Stimulated activated memory B cell treated with anti-CD40 and anti-IgM and Interleukin-4, amounts not matched to agents 10 μg/mL and 1 μg/mL and 100 μg/mL, for 72 hours (primary cell): ENCODE measurements around the gene HOOK1.
"Not testable (repeated sequence)": the region's sequence is repeated elsewhere in the genome, so short reads cannot be mapped to it uniquely, and the experiment has no call there.

Experiments used
- ATAC-seq: fragments of 150-1000 bp; cut with Tn5 transposase; 2 replicates; pipeline ENCODE4 v1.10.0; 2021
- H3K27ac Mint-ChIP-seq: one replicate; pipeline ENCODE4 v1.8.0; 2022; ENCODE audit warnings: mild to moderate bottlenecking, mixed read lengths
- H3K27me3 Mint-ChIP-seq: one replicate; pipeline ENCODE4 v1.8.0; 2022; ENCODE audit warnings: mixed read lengths
- H3K36me3 Mint-ChIP-seq: one replicate; pipeline ENCODE4 v1.8.0; 2022; ENCODE audit warnings: mixed read lengths
- H3K4me1 Mint-ChIP-seq: one replicate; pipeline ENCODE4 v1.8.0; 2022; ENCODE audit warnings: mixed read lengths
- H3K4me3 Mint-ChIP-seq: one replicate; pipeline ENCODE4 v1.8.0; 2022; ENCODE audit warnings: mild to moderate bottlenecking, moderate library complexity, mixed read lengths
- H3K9me3 Mint-ChIP-seq: one replicate; pipeline ENCODE4 v1.8.0; 2022; ENCODE audit warnings: mixed read lengths

HOOK1 gene

DNA sequence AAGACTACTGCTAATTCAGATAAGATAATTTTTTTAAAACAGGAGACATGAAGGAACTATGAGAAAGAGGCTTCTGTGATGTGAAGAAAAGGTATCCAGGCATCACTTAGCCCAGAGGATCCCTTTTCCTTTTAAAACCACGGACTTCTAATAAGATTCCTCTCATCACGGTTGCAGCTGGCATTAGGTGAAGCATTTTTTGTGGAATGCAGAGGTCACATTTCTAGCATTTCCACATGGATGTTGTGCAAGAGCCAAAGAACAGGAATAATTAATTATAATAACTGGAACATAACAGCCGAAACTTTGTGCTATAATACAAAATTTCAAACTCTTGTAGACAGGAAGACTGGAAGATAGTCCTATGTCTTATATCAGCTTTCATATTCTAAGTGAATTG is 84.2 kb downstream of the HOOK1 start:
- H3K27ac Mint-ChIP-seq: no peak overlapping the region
- no peaks in the 10 kb centered on the region for H3K27me3 Mint-ChIP-seq
- ATAC-seq: no peak
- no peaks in the 10 kb centered on the region for H3K4me1 Mint-ChIP-seq
- peaks cover 5% of the 10 kb centered on the region for H3K36me3 Mint-ChIP-seq
- no peaks in the 10 kb centered on the region for H3K9me3 Mint-ChIP-seq
- no peak overlapping the region for H3K4me3 Mint-ChIP-seq

DNA sequence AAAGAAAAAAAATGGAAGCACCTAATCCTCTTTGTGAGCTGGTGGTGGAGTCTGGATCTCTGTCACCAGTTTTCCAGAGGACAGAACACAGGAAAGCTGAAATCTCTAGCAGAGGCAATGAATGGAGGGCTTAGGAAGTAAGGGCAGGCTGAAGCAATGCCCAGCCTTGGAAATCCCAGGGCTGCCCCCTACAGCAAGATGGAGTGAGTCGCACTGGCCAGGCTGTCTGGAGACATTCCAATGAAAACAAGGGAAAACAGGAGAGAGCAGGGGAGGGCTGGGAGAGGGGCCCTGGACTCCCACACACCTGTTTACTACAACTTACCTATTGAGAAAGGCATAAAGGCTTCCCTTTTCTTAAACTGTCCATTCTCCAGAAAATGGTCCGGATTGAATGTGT is 85.9 kb downstream of the HOOK1 start:
- Mint-ChIP-seq H3K27me3 (no peaks in the 10 kb centered on the region), H3K27ac (no peak overlapping the region)

DNA sequence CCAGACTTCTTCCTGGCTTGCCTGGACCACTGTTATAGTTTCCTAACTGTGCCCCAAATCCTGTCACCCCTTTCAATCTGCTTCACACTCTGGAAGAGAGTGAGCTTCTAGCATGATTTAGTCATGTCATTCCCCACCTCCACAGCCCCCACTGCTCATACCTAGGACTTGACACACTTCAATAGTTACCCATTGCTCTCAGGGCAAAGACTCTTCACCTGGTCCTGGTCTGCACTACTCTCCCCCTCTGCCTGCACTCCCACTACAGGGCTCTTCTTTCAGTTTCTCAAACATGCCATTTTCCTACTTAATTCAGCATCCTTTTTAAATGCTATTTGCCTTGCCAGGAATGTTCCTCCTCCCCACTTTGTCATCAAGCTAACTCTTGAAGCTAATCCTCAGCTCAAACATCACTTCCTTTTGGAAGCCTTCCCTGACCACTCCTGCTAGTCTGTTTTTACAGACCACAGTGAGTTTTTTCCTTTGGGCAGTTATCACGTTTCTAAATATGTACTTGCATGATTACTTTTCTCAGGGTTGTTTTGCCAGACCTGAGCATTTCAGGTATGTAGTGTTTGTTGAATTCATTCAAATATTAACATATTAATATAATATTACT is 87.1 kb downstream of the HOOK1 start:
- peaks cover 5% of the 10 kb centered on the region for H3K36me3 Mint-ChIP-seq

More for the DNA sequence above, 85.9 kb downstream of the HOOK1 start:
- no peaks in the 10 kb centered on the region for H3K9me3 Mint-ChIP-seq
- H3K4me3 Mint-ChIP-seq: no peak overlapping the region
- ATAC-seq: no peak
- peaks cover 5% of the 10 kb centered on the region for H3K36me3 Mint-ChIP-seq
- no peaks in the 10 kb centered on the region for H3K4me1 Mint-ChIP-seq

DNA sequence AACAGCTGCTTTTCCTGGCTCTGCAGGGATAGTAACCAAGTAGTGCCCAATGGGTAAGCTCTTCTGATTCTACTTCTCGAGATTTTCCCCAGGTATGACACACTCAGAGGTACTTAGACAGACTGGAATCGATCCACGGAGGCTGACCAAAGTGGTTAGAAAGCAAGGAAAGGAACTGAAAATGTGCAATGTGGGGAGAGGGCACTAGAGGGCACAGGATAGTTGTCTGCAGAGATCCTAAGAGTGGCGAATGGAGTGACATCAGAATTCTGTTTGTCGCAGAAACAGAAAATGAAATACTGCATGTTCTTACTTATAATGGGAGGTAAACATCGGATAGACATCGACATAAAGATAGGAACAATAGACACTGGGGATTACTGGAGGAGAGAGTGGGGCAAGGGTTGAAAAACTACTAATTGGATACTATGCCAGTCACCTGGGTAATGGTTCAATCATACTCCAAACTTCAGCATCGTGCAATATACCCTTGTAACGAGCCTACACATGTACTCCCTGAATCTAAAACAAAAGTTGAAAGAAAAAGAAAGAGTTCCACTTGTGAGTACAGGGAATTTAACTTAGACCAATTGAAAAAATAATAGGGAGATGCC is 88.5 kb downstream of the HOOK1 start:
- H3K27me3 Mint-ChIP-seq: no peaks in the 10 kb centered on the region
- ATAC-seq: peak; percentile 45
- no peak overlapping the region for H3K27ac Mint-ChIP-seq
- H3K4me3 Mint-ChIP-seq: no peak overlapping the region
- peaks cover 5% of the 10 kb centered on the region for H3K36me3 Mint-ChIP-seq
- no peaks in the 10 kb centered on the region for H3K4me1 Mint-ChIP-seq
- H3K9me3 Mint-ChIP-seq: no peaks in the 10 kb centered on the region

More for the DNA sequence above, 87.1 kb downstream of the HOOK1 start:
- Mint-ChIP-seq H3K4me3 (no peak overlapping the region), H3K9me3 (no peaks in the 10 kb centered on the region), H3K4me1 (no peaks in the 10 kb centered on the region), H3K27ac (no peak overlapping the region), H3K27me3 (no peaks in the 10 kb centered on the region)
- no peak for ATAC-seq

DNA sequence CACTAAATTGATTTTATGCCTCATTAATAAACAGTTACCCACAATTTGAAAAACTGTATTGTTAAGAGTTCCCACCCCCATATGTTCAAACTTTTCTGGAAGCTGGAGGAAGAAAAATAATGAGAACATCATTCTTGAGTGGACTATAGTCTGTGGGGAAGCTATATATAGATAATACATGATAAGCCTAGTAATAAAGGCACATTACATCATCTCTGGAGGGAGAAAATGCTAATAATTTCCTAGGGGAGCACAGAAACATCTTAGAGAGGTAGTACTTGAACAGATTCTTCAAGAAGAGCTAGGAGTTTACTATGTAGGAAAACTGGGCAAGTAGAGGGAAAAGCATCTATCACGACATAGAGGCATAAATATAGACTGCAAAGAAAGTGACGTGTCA is 92.2 kb downstream of the HOOK1 start:
- no peaks in the 10 kb centered on the region for H3K27me3 Mint-ChIP-seq
- no peaks in the 10 kb centered on the region for H3K4me1 Mint-ChIP-seq
- H3K9me3 Mint-ChIP-seq: no peaks in the 10 kb centered on the region
- ATAC-seq: no peak
- no peak overlapping the region for H3K4me3 Mint-ChIP-seq
- H3K36me3 Mint-ChIP-seq: no peaks in the 10 kb centered on the region
- H3K27ac Mint-ChIP-seq: no peak overlapping the region

DNA sequence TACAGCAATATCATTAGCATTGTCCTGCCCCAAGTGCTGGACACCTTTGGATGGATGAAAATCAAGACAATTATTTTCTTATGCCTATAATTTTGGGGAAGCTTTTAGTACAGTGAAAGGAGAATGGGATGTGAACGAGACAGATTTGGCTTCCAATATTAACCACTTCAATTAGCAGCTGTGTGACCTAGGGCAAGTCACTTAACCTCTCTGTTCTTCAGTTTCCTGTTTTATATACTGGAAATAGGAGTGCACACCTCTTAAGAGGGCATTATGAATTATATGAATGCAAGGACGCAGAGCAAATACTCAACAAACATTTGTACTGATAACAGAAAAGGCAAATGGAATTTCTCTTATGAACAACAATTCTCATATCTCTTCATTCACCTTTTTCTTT is 93.3 kb downstream of the HOOK1 start:
- Mint-ChIP-seq H3K27me3 (no peaks in the 10 kb centered on the region), H3K9me3 (no peaks in the 10 kb centered on the region), H3K27ac (no peak overlapping the region), H3K36me3 (no peaks in the 10 kb centered on the region), H3K4me3 (no peak overlapping the region), H3K4me1 (no peaks in the 10 kb centered on the region)
- no peak for ATAC-seq

DNA sequence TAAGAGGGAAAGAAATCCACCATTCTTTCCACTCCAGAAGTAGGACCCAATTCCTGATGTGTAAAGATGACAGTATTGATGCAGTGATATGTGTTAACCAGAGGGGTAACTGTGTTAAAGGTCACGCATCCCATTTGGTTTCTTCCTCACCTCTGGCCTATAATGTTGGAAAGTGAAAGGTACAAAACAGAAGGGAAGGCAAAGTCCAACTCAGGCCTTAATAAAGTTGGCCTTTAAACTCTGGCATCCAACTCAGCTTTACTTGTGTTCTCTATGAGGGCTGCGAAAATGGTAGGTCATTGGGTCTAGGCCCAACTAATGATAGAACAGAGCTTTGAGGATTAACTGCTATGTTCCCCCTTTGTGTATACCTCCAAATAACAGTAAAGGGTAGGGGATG is 93.9 kb downstream of the HOOK1 start:
- H3K4me3 Mint-ChIP-seq: no peak overlapping the region
- ATAC-seq: no peak
- H3K27ac Mint-ChIP-seq: no peak overlapping the region
- no peaks in the 10 kb centered on the region for H3K27me3 Mint-ChIP-seq
- no peaks in the 10 kb centered on the region for H3K4me1 Mint-ChIP-seq
- H3K36me3 Mint-ChIP-seq: no peaks in the 10 kb centered on the region
- no peaks in the 10 kb centered on the region for H3K9me3 Mint-ChIP-seq

DNA sequence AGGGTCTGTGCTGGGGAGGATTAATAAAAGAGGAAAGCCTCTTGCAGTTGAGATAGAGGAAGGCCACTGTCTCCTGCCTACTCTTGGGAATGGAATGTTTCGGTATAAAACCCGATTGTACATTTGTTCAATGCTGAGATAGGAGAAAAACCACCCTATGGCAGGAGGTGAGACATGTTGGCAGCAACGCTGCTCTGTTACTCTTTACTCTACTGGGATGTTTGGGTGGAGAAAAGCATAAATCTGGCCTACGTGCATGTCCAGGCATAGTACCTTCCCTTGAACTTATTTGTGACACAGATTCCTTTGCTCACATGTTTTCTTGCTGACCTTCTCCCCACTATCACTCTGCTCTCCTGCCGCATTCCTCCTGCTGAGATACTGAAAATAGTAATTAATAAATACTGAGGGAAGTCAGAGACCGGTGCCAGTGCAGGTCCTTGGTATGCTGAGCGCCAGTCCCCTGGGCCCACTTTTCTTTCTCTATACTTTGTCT is 100.1 kb downstream of the HOOK1 start:
- not testable (repeated sequence) for H3K36me3 Mint-ChIP-seq, ATAC-seq, H3K9me3 Mint-ChIP-seq, H3K4me3 Mint-ChIP-seq, H3K27ac Mint-ChIP-seq, H3K4me1 Mint-ChIP-seq, H3K27me3 Mint-ChIP-seq

DNA sequence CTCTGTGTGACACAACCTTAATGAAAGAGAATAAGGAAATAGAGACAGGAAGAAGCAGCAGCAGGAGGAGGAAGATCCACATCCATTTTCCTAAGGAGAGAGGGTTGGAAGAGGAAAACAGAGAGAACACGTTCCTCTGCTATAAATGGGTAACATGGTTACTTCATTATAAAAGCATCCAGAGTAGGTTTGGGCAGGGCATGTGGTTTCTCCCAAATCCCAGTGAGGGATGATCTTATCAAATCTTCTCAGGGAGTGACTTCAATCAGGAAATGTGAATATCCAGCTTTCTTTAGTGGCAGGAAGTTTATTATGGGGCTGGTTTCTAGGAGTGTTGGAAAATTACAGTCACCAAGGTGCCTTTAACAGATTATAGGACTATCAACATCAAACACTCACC is 100.8 kb downstream of the HOOK1 start:
- no peak for ATAC-seq
- Mint-ChIP-seq H3K27ac (no peak overlapping the region), H3K27me3 (no peaks in the 10 kb centered on the region), H3K4me3 (no peak overlapping the region), H3K9me3 (no peaks in the 10 kb centered on the region), H3K4me1 (no peaks in the 10 kb centered on the region), H3K36me3 (no peaks in the 10 kb centered on the region)

DNA sequence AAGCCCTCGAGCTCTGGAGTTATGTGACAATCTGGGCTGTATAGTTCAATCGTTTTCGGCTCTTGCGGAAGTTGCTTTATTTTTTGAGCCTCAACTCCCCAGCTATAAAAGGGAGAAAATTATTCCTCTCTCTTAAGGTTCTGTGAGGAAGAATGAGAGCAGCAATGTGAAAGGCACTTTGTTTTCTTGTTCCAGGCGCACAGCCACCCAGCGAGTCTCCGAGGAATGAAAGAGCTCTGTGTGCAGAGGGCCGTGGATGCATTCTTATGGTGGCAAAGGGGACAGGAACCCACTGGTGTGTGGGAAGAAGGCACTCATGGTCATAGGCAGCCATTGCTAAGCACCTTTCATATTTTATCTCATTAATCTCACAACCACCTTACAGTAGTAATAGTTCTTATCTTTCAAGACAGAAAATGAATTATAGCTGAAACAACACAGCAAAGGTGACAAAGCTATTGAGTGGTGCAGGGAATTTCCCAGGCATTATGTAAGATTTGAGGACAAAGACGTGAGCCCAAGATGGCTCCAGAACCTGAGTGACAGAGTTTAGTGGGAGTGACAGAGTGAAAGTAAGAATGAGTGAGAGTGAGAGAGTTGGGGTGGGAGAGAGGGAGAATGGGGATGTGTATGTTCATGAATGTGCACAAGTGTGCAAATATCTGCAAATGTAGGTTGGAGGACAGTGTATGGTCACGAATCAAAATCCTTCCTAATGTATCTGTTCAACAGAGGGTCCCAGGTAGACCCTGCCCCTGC is 102.5 kb downstream of the HOOK1 start:
- no peaks in the 10 kb centered on the region for H3K27me3 Mint-ChIP-seq
- no peaks in the 10 kb centered on the region for H3K4me1 Mint-ChIP-seq
- ATAC-seq: no peak
- no peak overlapping the region for H3K27ac Mint-ChIP-seq
- no peak overlapping the region for H3K4me3 Mint-ChIP-seq
- no peaks in the 10 kb centered on the region for H3K9me3 Mint-ChIP-seq
- no peaks in the 10 kb centered on the region for H3K36me3 Mint-ChIP-seq

DNA sequence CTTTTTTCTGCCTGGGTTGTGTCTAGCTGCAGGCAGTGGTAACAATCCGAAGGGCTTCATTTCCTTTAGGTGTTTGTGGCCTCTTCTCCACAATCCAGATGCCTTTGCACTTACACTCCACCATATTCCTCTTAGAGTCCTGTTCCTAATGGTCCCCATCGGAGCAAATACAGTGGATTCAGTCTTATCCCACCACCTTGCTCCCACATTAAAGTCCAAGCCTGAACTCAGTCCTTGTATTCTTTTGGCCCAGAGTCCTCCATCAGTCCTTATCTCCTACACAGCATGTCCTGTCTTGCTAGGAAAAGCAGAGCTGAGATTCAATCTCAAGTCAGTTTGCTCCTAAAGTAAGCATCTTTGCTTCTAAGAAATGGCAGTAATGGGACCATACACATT is 103.0 kb downstream of the HOOK1 start:
- H3K36me3 Mint-ChIP-seq: no peaks in the 10 kb centered on the region
- ATAC-seq: no peak
- no peaks in the 10 kb centered on the region for H3K9me3 Mint-ChIP-seq
- no peaks in the 10 kb centered on the region for H3K4me1 Mint-ChIP-seq
- no peak overlapping the region for H3K4me3 Mint-ChIP-seq
- no peaks in the 10 kb centered on the region for H3K27me3 Mint-ChIP-seq
- no peak overlapping the region for H3K27ac Mint-ChIP-seq

DNA sequence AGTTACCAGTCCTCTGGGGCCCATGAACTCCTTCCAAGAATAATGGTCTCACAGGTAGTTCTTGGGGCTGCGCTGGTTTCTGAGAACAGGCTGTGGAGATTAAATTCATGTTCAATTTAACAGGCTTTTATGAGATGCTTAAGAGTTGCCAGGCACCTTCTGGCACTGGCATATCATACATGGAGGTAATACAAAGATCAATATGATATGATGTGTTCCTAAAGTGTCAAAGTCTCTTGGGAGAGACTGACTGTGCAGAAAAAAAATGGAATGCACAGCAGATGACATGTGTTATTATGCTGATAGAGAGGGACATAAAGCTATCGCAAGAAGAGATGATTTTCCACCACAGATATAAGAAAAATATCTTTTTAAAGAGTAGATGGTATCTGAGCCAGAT is 105.0 kb downstream of the HOOK1 start:
- Mint-ChIP-seq H3K27ac (no peak overlapping the region), H3K9me3 (peaks cover 6% of the 10 kb centered on the region), H3K27me3 (no peaks in the 10 kb centered on the region), H3K4me1 (no peaks in the 10 kb centered on the region), H3K36me3 (peaks cover 6% of the 10 kb centered on the region), H3K4me3 (no peak overlapping the region)
- no peak for ATAC-seq

DNA sequence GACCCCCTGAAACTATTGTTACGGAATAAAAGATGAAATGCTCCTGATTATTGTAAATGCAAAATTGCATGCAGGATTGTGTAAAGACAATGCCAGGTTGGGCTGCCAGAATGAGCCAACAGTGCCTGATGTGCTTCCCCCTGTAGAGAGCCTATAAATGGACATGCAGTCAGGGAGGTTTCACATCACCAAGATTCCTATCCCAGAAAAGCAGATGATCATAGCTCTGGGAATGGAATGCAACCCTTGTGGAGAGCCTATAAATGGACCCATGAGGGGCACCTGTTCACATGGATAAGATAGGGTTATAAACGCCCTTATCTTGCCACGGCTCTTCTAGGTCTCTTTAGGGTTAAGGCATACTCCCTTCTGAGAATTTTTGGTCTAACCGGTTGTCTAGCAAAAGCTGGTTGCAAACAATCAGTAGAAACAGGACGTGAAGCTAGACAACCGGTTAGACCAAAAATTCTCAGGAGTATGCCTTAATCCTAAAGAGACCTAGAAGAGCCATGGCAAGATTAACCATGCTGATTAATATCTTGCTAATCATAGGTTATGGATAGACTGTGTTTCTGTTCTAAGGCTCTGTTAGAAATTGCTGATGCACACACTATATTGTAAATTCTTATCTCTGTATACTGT is 106.6 kb downstream of the HOOK1 start:
- H3K9me3 Mint-ChIP-seq, H3K27me3 Mint-ChIP-seq, ATAC-seq, H3K4me1 Mint-ChIP-seq, H3K36me3 Mint-ChIP-seq, H3K4me3 Mint-ChIP-seq, H3K27ac Mint-ChIP-seq: not testable (repeated sequence)

DNA sequence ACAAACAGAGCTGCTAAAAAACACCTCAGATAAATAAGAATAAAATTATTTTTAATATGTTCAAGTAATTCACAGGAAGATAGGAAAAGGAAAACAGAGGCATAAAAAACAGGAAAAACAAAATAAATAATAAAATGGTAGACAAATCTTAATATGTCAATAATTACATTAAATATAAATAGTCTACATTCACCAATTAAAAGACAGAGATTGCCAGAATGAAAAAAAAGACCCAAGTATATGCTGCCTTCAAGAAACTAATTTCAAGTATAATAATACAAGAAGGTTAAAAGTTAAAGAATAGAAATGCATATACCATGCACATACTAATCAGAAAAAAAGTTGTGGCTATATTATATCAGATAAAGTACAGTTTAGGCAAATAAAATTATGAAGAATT is 109.9 kb downstream of the HOOK1 start:
- Mint-ChIP-seq H3K4me1 (peaks cover 7% of the 10 kb centered on the region), H3K9me3 (peaks cover 6% of the 10 kb centered on the region), H3K4me3 (no peak overlapping the region), H3K36me3 (peaks cover 6% of the 10 kb centered on the region), H3K27me3 (peaks cover 11% of the 10 kb centered on the region), H3K27ac (no peak overlapping the region)
- no peak for ATAC-seq
